Nephron progenitor cell (in vitro differentiated cells): Measurements from ENCODE around the gene OR5V1.

Experiments
- DNase-seq: peaks from one replicate; pipeline ENCODE4 v3.0.0; 2021
- H3K27ac Mint-ChIP-seq: 2 replicates; pipeline ENCODE4 v1.8.0; 2021; ENCODE audit warnings: mild to moderate bottlenecking, moderate library complexity, mixed read lengths
- H3K27me3 Mint-ChIP-seq: 2 replicates; pipeline ENCODE4 v1.8.0; 2021; ENCODE audit warnings: mild to moderate bottlenecking, low read depth, mixed read lengths; ENCODE audit not compliant: poor library complexity
- H3K36me3 Mint-ChIP-seq: 2 replicates; pipeline ENCODE4 v1.8.0; 2021; ENCODE audit warnings: low read depth, mixed read lengths
- H3K4me1 Mint-ChIP-seq: 2 replicates; pipeline ENCODE4 v1.8.0; 2021; ENCODE audit warnings: mixed read lengths
- H3K4me3 Mint-ChIP-seq: 2 replicates; pipeline ENCODE4 v1.8.0; 2021; ENCODE audit warnings: mild to moderate bottlenecking, moderate library complexity, mixed read lengths
- H3K9me3 Mint-ChIP-seq: 2 replicates; pipeline ENCODE4 v1.8.0; 2021; ENCODE audit warnings: mild to moderate bottlenecking, moderate library complexity, mixed read lengths
- CTCF ChIP-seq: fragments of 200-600 bp; sonication (generic); IDR thresholded peaks from 2 replicates; pipeline ENCODE4 v1.5.0; 2021; ENCODE audit warnings: antibody characterized with exemption

OR5V1 gene

GRCh38 chr6:29368765-29369164 lies at the start of gene OR5V1:
Gene OR5V1, minus strand, starts transcription at chr6:29368865. Its CDS starts 12,670 bp downstream, at chr6:29356195.
- no peak for DNase-seq
- Mint-ChIP-seq H3K36me3 (no peaks in the 10 kb centered on the region), H3K27me3 (no peaks in the 10 kb centered on the region), H3K4me1 (no peaks in the 10 kb centered on the region), H3K27ac (no peak within 1 kb of the TSS), H3K4me3 (no peak within 1 kb of the TSS), H3K9me3 (peaks cover 13% of the 10 kb centered on the region)
- TF ChIP-seq CTCF = no peak

- Mint-ChIP-seq H3K9me3 (peaks cover 28% of the 10 kb centered on the region), H3K36me3 (peaks cover 9% of the 10 kb centered on the region), H3K27ac (no peak within 1 kb of the TSS), H3K4me3 (no peak within 1 kb of the TSS), H3K27me3 (peaks cover 8% of the 10 kb centered on the region), H3K4me1 (no peaks in the 10 kb centered on the region)
- no peak for TF ChIP-seq CTCF
- no peak for DNase-seq
These were observed 45.9 kb upstream of the OR5V1 start, which contains the start of gene OR12D1 for GRCh38 chr6:29414588-29414987. Gene OR12D1, plus strand, starts transcription at chr6:29414928.

GRCh38 chr6:29403801-29404200 lies 35.1 kb upstream of the OR5V1 start:
- H3K36me3 Mint-ChIP-seq = no peaks in the 10 kb centered on the region
- peaks cover 13% of the 10 kb centered on the region for H3K9me3 Mint-ChIP-seq
- no peak overlapping the region for H3K27ac Mint-ChIP-seq
- DNase-seq = no peak
- H3K4me3 Mint-ChIP-seq = no peak overlapping the region
- peaks cover 2% of the 10 kb centered on the region for H3K27me3 Mint-ChIP-seq
- no peak for TF ChIP-seq CTCF
- H3K4me1 Mint-ChIP-seq = no peaks in the 10 kb centered on the region

- H3K9me3 Mint-ChIP-seq = no peaks in the 10 kb centered on the region
- H3K27ac Mint-ChIP-seq = no peak overlapping the region
- DNase-seq = no peak
- no peaks in the 10 kb centered on the region for H3K36me3 Mint-ChIP-seq
- TF ChIP-seq CTCF = no peak
- no peak overlapping the region for H3K4me3 Mint-ChIP-seq
- H3K27me3 Mint-ChIP-seq = peaks cover 11% of the 10 kb centered on the region
- H3K4me1 Mint-ChIP-seq = no peaks in the 10 kb centered on the region
These were observed 30.9 kb upstream of the OR5V1 start for GRCh38 chr6:29399525-29399924.

- peaks cover 8% of the 10 kb centered on the region for H3K27me3 Mint-ChIP-seq
- H3K4me1 Mint-ChIP-seq = no peaks in the 10 kb centered on the region
- H3K4me3 Mint-ChIP-seq = no peak within 1 kb of the TSS
- TF ChIP-seq CTCF = no peak
- DNase-seq = no peak
- no peak within 1 kb of the TSS for H3K27ac Mint-ChIP-seq
- no peaks in the 10 kb centered on the region for H3K9me3 Mint-ChIP-seq
- H3K36me3 Mint-ChIP-seq = no peaks in the 10 kb centered on the region
These were observed 26.7 kb upstream of the OR5V1 start, which contains the start of gene OR12D2 for GRCh38 chr6:29395331-29395730. Gene OR12D2, plus strand, starts transcription at chr6:29395631. Its CDS starts 1,069 bp downstream, at chr6:29396700.

- no peaks in the 10 kb centered on the region for H3K9me3 Mint-ChIP-seq
- H3K27ac Mint-ChIP-seq = no peak overlapping the region
- peaks cover 9% of the 10 kb centered on the region for H3K27me3 Mint-ChIP-seq
- H3K4me1 Mint-ChIP-seq = no peaks in the 10 kb centered on the region
- no peak for TF ChIP-seq CTCF
- H3K4me3 Mint-ChIP-seq = no peak overlapping the region
- no peaks in the 10 kb centered on the region for H3K36me3 Mint-ChIP-seq
- DNase-seq = no peak
These were observed 19.9 kb upstream of the OR5V1 start for GRCh38 chr6:29388533-29388932.
